ENCODE results near the gene RNU1-3.
"Not testable (repeated sequence)": the region's sequence is repeated elsewhere in the genome, so short reads cannot be mapped to it uniquely, and the experiment has no call there.

DNA sequence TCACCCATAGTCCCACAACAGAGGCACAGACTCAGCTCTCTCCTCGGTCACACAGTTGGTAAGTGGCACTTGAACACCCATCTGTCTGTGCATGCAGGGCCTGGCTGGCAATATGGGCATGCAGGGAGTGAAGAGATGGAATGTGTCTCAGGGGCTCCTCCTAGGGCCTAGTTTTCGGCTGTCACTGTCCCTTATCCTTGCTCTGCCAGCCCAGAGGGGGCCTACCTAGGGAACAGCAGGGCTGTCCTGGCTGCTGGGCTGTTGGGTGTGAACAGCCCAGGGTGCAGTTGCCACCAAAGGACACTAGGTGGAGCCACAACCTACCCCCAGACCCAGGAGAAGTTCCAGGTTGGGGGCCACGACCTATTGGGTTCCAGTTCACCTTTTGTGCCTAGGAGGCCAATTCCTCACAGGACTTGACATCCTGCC, 42.9 kb upstream of the RNU1-3 start:
- not testable (repeated sequence) for TF ChIP-seq MAX (IDR thresholded peaks at IDR 0.05)
- TF ChIP-seq, protein P1, sequence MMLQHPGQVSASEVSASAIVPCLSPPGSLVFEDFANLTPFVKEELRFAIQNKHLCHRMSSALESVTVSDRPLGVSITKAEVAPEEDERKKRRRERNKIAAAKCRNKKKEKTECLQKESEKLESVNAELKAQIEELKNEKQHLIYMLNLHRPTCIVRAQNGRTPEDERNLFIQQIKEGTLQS (IDR thresholded peaks at IDR 0.05): not testable (repeated sequence)
- TF ChIP-seq CTCF (IDR thresholded peaks at IDR 0.05; ENCODE audit: low read depth, low read length, missing input control): peak; percentile 38

Measured in liver (tissue), 3 donors.